Astrocyte (in vitro differentiated cells and primary cell): ENCODE results near the gene STK40. TPM values are rescaled to one million over a fixed set of nuclear protein-coding genes. Genes with fewer than 3 reads are reported as not detected.

Experiments
- DNase-seq: peaks from one replicate; pipeline ENCODE4 v3.0.0-alpha.2; 2010; ENCODE audit warnings: low read depth
- FAIRE-seq: peaks from 2 replicates; lab custom pipeline; 2011; peaks lifted over from hg19 to GRCh38; lab: Jason Lieb, UNC
- H2AFZ ChIP-seq: 2 replicates; pipeline ENCODE4 v1.6.0; 2012; ENCODE audit warnings: low read depth, low read length, inconsistent platforms
- H3K27ac ChIP-seq: 2 replicates; pipeline ENCODE4 v1.5.1; 2011; ENCODE audit warnings: low read depth, low read length, inconsistent platforms
- H3K27me3 ChIP-seq: 2 replicates; pipeline ENCODE4 v1.6.0; 2011; ENCODE audit warnings: low read length, inconsistent platforms; ENCODE audit not compliant: insufficient read depth
- H3K36me3 ChIP-seq: 2 replicates; pipeline ENCODE4 v1.5.1; 2011; ENCODE audit warnings: low read length, inconsistent platforms; ENCODE audit not compliant: insufficient read depth
- H3K4me1 ChIP-seq: 2 replicates; pipeline ENCODE4 v1.5.1; 2011; ENCODE audit warnings: low read length, inconsistent platforms; ENCODE audit not compliant: insufficient read depth
- H3K4me2 ChIP-seq: 2 replicates; pipeline ENCODE4 v1.6.0; 2012; ENCODE audit warnings: low read length, inconsistent platforms
- H3K4me3 ChIP-seq: 2 replicates; pipeline ENCODE4 v1.5.1; 2011; ENCODE audit warnings: low read depth, mild to moderate bottlenecking, low read length, inconsistent platforms; ENCODE audit not compliant: insufficient read depth
- H3K79me2 ChIP-seq: 2 replicates; pipeline ENCODE4 v1.6.0; 2012; ENCODE audit warnings: mild to moderate bottlenecking, low read length, inconsistent platforms; ENCODE audit not compliant: insufficient read depth
- H3K9ac ChIP-seq: 2 replicates; pipeline ENCODE4 v1.6.0; 2012; ENCODE audit warnings: mild to moderate bottlenecking, low read length, inconsistent platforms
- H3K9me3 ChIP-seq: 2 replicates; pipeline ENCODE4 v1.5.1; 2012; ENCODE audit warnings: low read depth, mild to moderate bottlenecking, low read length, inconsistent platforms; ENCODE audit not compliant: insufficient read depth
- H4K20me1 ChIP-seq: 2 replicates; pipeline ENCODE4 v1.6.0; 2012; ENCODE audit warnings: low read length, inconsistent platforms; ENCODE audit not compliant: insufficient read depth
- H3K27ac Mint-ChIP-seq: one replicate; pipeline ENCODE4 v1.8.0; 2021; ENCODE audit warnings: mild to moderate bottlenecking, mixed read lengths; ENCODE audit not compliant: unreplicated experiment
- H3K27me3 Mint-ChIP-seq: one replicate; pipeline ENCODE4 v1.8.0; 2021; ENCODE audit warnings: low read depth, mixed read lengths; ENCODE audit not compliant: unreplicated experiment
- H3K36me3 Mint-ChIP-seq: one replicate; pipeline ENCODE4 v1.8.0; 2021; ENCODE audit warnings: low read depth, mixed read lengths; ENCODE audit not compliant: unreplicated experiment
- H3K4me1 Mint-ChIP-seq: one replicate; pipeline ENCODE4 v1.8.0; 2021; ENCODE audit warnings: low read depth, mixed read lengths; ENCODE audit not compliant: unreplicated experiment
- H3K4me3 Mint-ChIP-seq: one replicate; pipeline ENCODE4 v1.8.0; 2021; ENCODE audit warnings: mild to moderate bottlenecking, moderate library complexity, mixed read lengths; ENCODE audit not compliant: unreplicated experiment
- H3K9me3 Mint-ChIP-seq: one replicate; pipeline ENCODE4 v1.8.0; 2021; ENCODE audit warnings: mild to moderate bottlenecking, mixed read lengths; ENCODE audit not compliant: unreplicated experiment
- EZH2 ChIP-seq: IDR thresholded peaks from 2 replicates; pipeline ENCODE4 v1.6.1; 2012; ENCODE audit warnings: mild to moderate bottlenecking, low read length, inconsistent platforms; ENCODE audit not compliant: insufficient read depth
- total RNA-seq: library from RNA; stranded (reverse); gene quantifications from 2 replicates; pipeline ENCODE4 v1.2.1, GENCODE V29; 2021
- TF ChIP-seq, protein P1 (sequence below): IDR thresholded peaks from 2 replicates; pipeline ENCODE4 v1.5.1; 2011; ENCODE audit warnings: low read depth, mild to moderate bottlenecking, inconsistent platforms, low read length, moderate library complexity; ENCODE audit not compliant: insufficient read depth

The STK40 gene
- total RNA-seq, 1 donor from 2014 or later = 71.1 TPM

DNA sequence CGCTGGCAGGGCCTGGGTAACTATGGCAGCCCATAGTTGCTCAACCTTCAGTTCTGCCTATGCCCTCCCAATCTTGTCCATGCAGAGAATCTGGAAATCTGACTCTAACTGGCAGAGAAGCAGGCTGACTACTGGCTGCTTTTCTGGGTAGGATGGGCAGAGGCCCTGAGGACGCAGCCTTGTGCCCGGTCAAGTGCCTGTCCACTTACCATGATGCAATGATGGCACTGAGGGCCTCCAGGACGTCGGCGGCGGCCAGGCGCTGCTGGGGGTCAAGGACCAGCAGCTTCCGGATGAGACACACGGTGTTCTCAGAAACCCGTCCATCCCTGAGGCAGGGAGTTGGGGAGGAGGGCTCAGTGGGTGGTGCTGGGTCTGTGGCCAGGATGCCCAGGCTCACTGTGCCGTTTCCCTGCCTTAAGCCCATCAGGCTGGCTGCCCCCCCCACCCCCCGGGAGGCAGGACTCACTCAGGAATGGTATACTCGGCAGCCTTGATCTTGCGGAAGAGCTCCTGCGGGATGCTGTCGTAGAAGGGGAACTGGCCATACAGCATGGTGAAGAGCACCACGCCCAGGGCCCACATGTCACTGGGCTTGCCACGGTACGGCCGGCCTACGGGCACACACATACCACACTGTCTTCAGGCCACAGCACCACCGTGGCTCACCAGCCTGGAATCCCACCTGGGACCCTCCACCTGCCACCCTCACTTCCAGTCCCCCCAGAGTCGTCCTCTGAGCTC is 41.9 kb downstream of the STK40 start:
- Histone ChIP-seq H3K4me1 (peaks cover 12% of the 10 kb centered on the region), H2AFZ (no peak overlapping the region), H3K36me3 (peaks cover 17% of the 10 kb centered on the region), H3K9me3 (no peaks in the 10 kb centered on the region), H3K27ac (peak overlapping the region; percentile 50), H3K79me2 (no peaks in the 10 kb centered on the region), H3K4me3 (no peak overlapping the region), H4K20me1 (no peaks in the 10 kb centered on the region), H3K27me3 (no peaks in the 10 kb centered on the region), H3K9ac (peak overlapping the region; percentile 48), H3K4me2 (no peak overlapping the region)
- Mint-ChIP-seq H3K27me3 (no peaks in the 10 kb centered on the region), H3K36me3 (peaks cover 28% of the 10 kb centered on the region), H3K4me1 (peaks cover 13% of the 10 kb centered on the region), H3K27ac (no peak overlapping the region), H3K9me3 (no peaks in the 10 kb centered on the region), H3K4me3 (no peak overlapping the region)
- TF ChIP-seq, protein P1, sequence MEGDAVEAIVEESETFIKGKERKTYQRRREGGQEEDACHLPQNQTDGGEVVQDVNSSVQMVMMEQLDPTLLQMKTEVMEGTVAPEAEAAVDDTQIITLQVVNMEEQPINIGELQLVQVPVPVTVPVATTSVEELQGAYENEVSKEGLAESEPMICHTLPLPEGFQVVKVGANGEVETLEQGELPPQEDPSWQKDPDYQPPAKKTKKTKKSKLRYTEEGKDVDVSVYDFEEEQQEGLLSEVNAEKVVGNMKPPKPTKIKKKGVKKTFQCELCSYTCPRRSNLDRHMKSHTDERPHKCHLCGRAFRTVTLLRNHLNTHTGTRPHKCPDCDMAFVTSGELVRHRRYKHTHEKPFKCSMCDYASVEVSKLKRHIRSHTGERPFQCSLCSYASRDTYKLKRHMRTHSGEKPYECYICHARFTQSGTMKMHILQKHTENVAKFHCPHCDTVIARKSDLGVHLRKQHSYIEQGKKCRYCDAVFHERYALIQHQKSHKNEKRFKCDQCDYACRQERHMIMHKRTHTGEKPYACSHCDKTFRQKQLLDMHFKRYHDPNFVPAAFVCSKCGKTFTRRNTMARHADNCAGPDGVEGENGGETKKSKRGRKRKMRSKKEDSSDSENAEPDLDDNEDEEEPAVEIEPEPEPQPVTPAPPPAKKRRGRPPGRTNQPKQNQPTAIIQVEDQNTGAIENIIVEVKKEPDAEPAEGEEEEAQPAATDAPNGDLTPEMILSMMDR = no peak
- TF ChIP-seq EZH2 = no peak
- FAIRE-seq (no peak), DNase-seq (no peak)

DNA sequence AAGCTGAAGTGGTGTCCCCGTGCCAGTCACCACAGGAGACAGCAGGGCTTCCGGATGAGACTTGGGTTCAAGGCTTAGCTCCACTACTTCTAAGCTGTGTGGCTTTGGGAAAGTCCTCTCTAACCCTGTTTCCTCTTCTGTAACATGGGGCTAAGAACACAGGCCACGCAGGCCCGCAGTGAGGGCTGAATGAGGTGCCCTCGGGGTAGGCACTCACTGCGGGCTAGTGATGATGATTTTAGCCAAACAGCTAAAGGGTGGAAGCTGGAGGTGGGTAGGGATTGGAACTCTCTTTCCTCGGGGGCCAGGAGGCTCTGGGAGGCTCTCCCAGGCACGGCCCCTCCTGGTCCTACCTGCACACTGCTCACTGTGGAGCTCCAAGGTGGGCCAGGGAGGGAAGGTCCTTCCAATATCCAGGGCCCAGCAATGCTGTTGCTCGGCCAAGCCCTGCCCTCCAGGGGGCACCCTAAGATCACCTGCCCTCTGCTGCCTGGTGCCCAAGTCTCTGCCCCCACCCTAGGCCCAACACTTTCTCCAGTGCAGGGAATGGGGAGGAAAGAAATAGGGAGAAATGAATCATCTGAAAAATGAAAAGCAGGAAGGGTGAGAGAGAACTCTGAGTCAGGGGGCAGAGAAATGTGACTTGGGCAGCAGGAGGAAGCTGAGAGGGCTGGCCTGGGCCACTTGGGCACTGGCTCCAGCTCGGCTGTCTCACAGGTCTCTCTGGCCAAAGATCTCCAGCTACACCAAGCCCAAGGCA is 43.1 kb downstream of the STK40 start:
- peaks cover 22% of the 10 kb centered on the region for H3K36me3 Mint-ChIP-seq
- H3K27ac ChIP-seq = peak overlapping the region; percentile 50
- DNase-seq (no peak), FAIRE-seq (no peak)
- H3K27me3 Mint-ChIP-seq = no peaks in the 10 kb centered on the region
- H4K20me1 ChIP-seq = no peaks in the 10 kb centered on the region
- H3K9me3 Mint-ChIP-seq = no peaks in the 10 kb centered on the region
- H3K27me3 ChIP-seq = no peaks in the 10 kb centered on the region
- TF ChIP-seq, protein P1 = peak; percentile 25
- no peak for TF ChIP-seq EZH2
- H3K9me3 ChIP-seq = no peaks in the 10 kb centered on the region
- no peak overlapping the region for H3K4me3 Mint-ChIP-seq
- H3K27ac Mint-ChIP-seq = no peak overlapping the region
- no peaks in the 10 kb centered on the region for H3K79me2 ChIP-seq
- H3K9ac ChIP-seq = peak overlapping the region; percentile 48
- no peak overlapping the region for H2AFZ ChIP-seq
- H3K36me3 ChIP-seq = peaks cover 9% of the 10 kb centered on the region
- H3K4me2 ChIP-seq = peak overlapping the region; percentile 3
- H3K4me1 ChIP-seq = peaks cover 12% of the 10 kb centered on the region
- no peak overlapping the region for H3K4me3 ChIP-seq
- peaks cover 5% of the 10 kb centered on the region for H3K4me1 Mint-ChIP-seq
